ENCODE data around the gene UTF1.

GRCh38 chr10:133231244-133231945 lies 1.4 kb downstream of the UTF1 start:
- TF ChIP-seq POLR2A (conservative IDR thresholded peaks at IDR 0.05) (no peak), BRCA1 (IDR thresholded peaks at IDR 0.05) (no peak), BRCA1 (CRISPR knock-in tag; IDR thresholded peaks at IDR 0.05) (no peak), EHMT2 (IDR thresholded peaks at IDR 0.05) (no peak), CTCF (IDR thresholded peaks at IDR 0.05 in 2 of 3, conservative IDR thresholded peaks at IDR 0.05 in 1 of 3; ENCODE audit: insufficient read depth in 2 of 3, low read depth in 1 of 3, low read length in 3 of 3) (no peak)

Data from K562 (cell line).